GM12878 (cell line): ENCODE results near the gene TAGLN. TPM values are rescaled to one million over a fixed set of nuclear protein-coding genes. Genes with fewer than 3 reads are reported as not detected.

Source experiments
- CBX3 ChIP-seq: fragments of 200-600 bp; sonication (generic); IDR thresholded peaks from 2 replicates; pipeline ENCODE4 v1.6.1; 2016; ENCODE audit warnings: low read depth, borderline replicate concordance
- CHD1 ChIP-seq: IDR thresholded peaks from 2 replicates; pipeline ENCODE4 v1.6.1; 2012; ENCODE audit warnings: low read depth, low read length, improper control_type of control experiment
- EGR1 ChIP-seq, 2 experiments: IDR thresholded peaks; 1 replicate in 1 of 2; 2 replicates in 1 of 2; pipeline ENCODE4 v1.6.1; 2011 to 2012; ENCODE audit warnings: low read depth in 2 of 2, low read length in 2 of 2, borderline replicate concordance in 1 of 2, mild to moderate bottlenecking in 1 of 2, moderate library complexity in 1 of 2
- ETV6 ChIP-seq, 2 experiments: fragments of 450-650 bp in 1 of 2; IDR thresholded peaks in 1 of 2; conservative IDR thresholded peaks in 1 of 2; 2 replicates each; pipeline ENCODE4 v1.6.1; 2014; ENCODE audit warnings: antibody characterized with exemption in 1 of 2, borderline replicate concordance in 1 of 2, low read depth in 1 of 2, mild to moderate bottlenecking in 1 of 2, moderate library complexity in 1 of 2
- EZH2 ChIP-seq: IDR thresholded peaks from 2 replicates; pipeline ENCODE4 v1.6.1; 2012; ENCODE audit warnings: low read depth, mild to moderate bottlenecking, control low read depth, inconsistent platforms, low read length, borderline replicate concordance; ENCODE audit not compliant: control insufficient read depth
- GATAD2B ChIP-seq: fragments of 450-650 bp; conservative IDR thresholded peaks from 2 replicates; pipeline ENCODE4 v1.6.1; 2017; ENCODE audit warnings: low read depth, mild to moderate bottlenecking, moderate library complexity
- JUNB ChIP-seq: IDR thresholded peaks from 2 replicates; pipeline ENCODE4 v1.6.1; 2016; ENCODE audit warnings: antibody characterized with exemption, mild to moderate bottlenecking
- MEF2A ChIP-seq: IDR thresholded peaks from 2 replicates; pipeline ENCODE4 v1.6.1; 2011; ENCODE audit warnings: low read depth, mild to moderate bottlenecking, low read length, moderate library complexity; ENCODE audit not compliant: insufficient read depth
- MEF2B ChIP-seq: fragments of 450-650 bp; IDR thresholded peaks from 2 replicates; pipeline ENCODE4 v1.6.1; 2018; ENCODE audit warnings: mild to moderate bottlenecking, moderate library complexity; ENCODE audit not compliant: partially characterized antibody, poor library complexity, severe bottlenecking
- MLLT1 ChIP-seq: fragments of 450-650 bp; IDR thresholded peaks from 2 replicates; pipeline ENCODE4 v1.6.1; 2016; ENCODE audit warnings: mild to moderate bottlenecking
- NFYA ChIP-seq: IDR thresholded peaks from 2 replicates; pipeline ENCODE4 v1.6.1; 2011; ENCODE audit warnings: low read depth, mild to moderate bottlenecking, low read length, improper control_type of control experiment, borderline replicate concordance
- NR2C1 ChIP-seq: fragments of 450-650 bp; IDR thresholded peaks from 2 replicates; pipeline ENCODE4 v1.6.1; 2017; ENCODE audit warnings: antibody characterized with exemption, mild to moderate bottlenecking, moderate library complexity
- PAX8 ChIP-seq: fragments of 450-650 bp; IDR thresholded peaks from 2 replicates; pipeline ENCODE4 v1.6.1; 2017; ENCODE audit warnings: mild to moderate bottlenecking, moderate library complexity
- SPI1 ChIP-seq: IDR thresholded peaks from 2 replicates; pipeline ENCODE4 v1.6.1; 2011; ENCODE audit warnings: low read depth, mild to moderate bottlenecking, low read length, moderate library complexity, borderline replicate concordance; ENCODE audit not compliant: insufficient read depth
- STAT1 ChIP-seq: fragments of 450-650 bp; conservative IDR thresholded peaks from 2 replicates; pipeline ENCODE4 v1.6.1; 2014; ENCODE audit warnings: antibody characterized with exemption, mild to moderate bottlenecking
- USF2 ChIP-seq: IDR thresholded peaks from 2 replicates; pipeline ENCODE4 v1.6.1; 2011; ENCODE audit warnings: low read depth, low read length, improper control_type of control experiment, borderline replicate concordance
- ZBTB4 ChIP-seq: fragments of 450-650 bp; formaldehyde crosslinking; IDR thresholded peaks from 2 replicates; pipeline ENCODE4 v1.4.0; 2022; ENCODE audit warnings: mild to moderate bottlenecking, moderate library complexity
- ZNF687 ChIP-seq: fragments of 450-650 bp; IDR thresholded peaks from 2 replicates; pipeline ENCODE4 v1.6.1; 2017; ENCODE audit warnings: mild to moderate bottlenecking, moderate library complexity
- polyA plus RNA-seq, 11 experiments: library from polyadenylated mRNA; depleted of rRNA in 4 of 11; unstranded in 6 of 11; stranded (reverse) in 5 of 11; fragments of >200 nt; fragmentation: Nextera tagmentation in 4 of 11; fragmentation: Illumina TruSeq in 1 of 11; extraction: Ambion mirVana in 4 of 11; extraction: Trizol in 1 of 11; gene quantifications; 1 replicate in 1 of 11; 2 replicates in 10 of 11; pipeline versions ENCODE4 v1.2.1 to v1.2.3, GENCODE V29; 2011 to 2016; ENCODE audit warnings: inconsistent platforms in 2 of 11, missing spikeins in 2 of 11, low read depth in 1 of 11
- total RNA-seq, 4 experiments: library from RNA; depleted of rRNA in 3 of 4; stranded (reverse); fragments of >200 nt in 3 of 4; fragmentation: Illumina TruSeq in 1 of 4; extraction: Trizol in 1 of 4; gene quantifications; 2 replicates each; pipeline versions ENCODE4 v1.2.1 to v1.2.3, GENCODE V29; 2013 to 2021

Gene TAGLN
- total and polyA plus RNA-seq, 10 of the 15 experiments (the other 5 are each of a cell fraction or from before 2014, with no cell fraction given): 0.26 to 4.6 (median 1.7) TPM

GRCh38 chr11:117178210-117179034 lies 20.7 kb upstream of the TAGLN start, which contains the start of gene SIDT2 (continued):
- TF ChIP-seq ZBTB4 (CRISPR knock-in tag) (no peak), JUNB (no peak), MEF2A (no peak), GATAD2B (peak; percentile 77), CHD1 (no peak), EZH2 (no peak), NR2C1 (no peak), USF2 (no peak; the same call in 1 of the 2 replicates), SPI1 (no peak), MEF2B (no peak), ZNF687 (peak; percentile 47), STAT1 (no peak), PAX8 (0 out of 2 replicates have a peak, but pooled peaks have one; percentile 17), CBX3 (no peak), EGR1 (IDR thresholded peaks at IDR 0.05; ENCODE audit: borderline replicate concordance in 1 of 2, low read depth in 2 of 2, low read length in 2 of 2) (peak in 1 of 2 experiments; percentile 4; a peak in 1 of 3 replicates), NFYA (no peak), MLLT1 (no peak), ETV6 (conservative IDR thresholded peaks at IDR 0.05 in 1 of 2, IDR thresholded peaks at IDR 0.05 in 1 of 2; ENCODE audit: borderline replicate concordance in 1 of 2, low read depth in 1 of 2) (no peak)
